ENCODE results near the gene MKNK2.
A peak's percentile ranks its signal among the peaks of the same experiment; 100 is the strongest.

MKNK2 gene

GRCh38 chr19:2021453-2022140, 29.4 kb downstream of the MKNK2 start:
- DNase-seq: no peak

- DNase-seq: no peak
Measured at GRCh38 chr19:2018752-2019151, 32.3 kb downstream of the MKNK2 start.

DNA sequence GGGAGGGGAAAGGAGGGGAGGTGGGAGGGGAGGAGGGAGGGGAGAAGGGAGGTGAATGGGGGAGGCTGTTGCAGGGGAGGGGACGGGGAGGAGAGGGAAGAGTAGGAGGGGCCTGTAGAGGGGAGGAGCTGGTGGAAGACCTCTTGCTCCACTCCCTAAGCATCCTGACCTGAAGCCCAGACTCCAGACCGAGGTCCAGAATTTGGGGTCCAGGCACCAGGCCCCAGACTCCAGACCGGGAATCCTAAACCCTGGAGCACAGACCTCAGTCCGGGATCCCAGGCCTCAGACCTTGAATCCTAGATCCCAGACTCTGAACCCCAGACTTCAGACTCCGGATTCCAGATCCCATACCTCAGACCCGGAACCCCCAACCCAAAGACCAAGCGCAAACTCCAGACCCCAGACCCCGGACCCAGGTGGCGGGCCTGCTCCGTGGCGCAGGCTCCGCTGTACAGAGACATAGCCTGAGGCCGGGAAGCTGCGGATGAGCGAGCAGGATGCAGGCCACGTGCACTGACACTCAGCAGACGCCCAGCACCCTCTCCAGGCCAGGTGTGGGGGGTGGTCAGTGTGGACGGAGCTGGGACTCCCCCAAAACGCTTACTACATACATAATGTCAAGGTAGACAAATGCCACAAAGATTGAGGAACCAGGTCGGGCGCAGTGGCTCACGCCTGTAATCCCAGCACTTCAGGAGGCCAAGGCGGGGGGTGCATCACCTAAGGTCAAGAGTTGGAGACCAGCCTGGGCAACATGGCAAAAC, 34.8 kb downstream of the MKNK2 start:
- DNase-seq: no peak

GRCh38 chr19:2015608-2015950, 35.5 kb downstream of the MKNK2 start, which contains the start of gene BTBD2:
BTBD2 (minus strand) TSS chr19:2015714; CDS start chr19:2015703, 11 bp downstream.
- DNase-seq: peak; percentile 27

DNA sequence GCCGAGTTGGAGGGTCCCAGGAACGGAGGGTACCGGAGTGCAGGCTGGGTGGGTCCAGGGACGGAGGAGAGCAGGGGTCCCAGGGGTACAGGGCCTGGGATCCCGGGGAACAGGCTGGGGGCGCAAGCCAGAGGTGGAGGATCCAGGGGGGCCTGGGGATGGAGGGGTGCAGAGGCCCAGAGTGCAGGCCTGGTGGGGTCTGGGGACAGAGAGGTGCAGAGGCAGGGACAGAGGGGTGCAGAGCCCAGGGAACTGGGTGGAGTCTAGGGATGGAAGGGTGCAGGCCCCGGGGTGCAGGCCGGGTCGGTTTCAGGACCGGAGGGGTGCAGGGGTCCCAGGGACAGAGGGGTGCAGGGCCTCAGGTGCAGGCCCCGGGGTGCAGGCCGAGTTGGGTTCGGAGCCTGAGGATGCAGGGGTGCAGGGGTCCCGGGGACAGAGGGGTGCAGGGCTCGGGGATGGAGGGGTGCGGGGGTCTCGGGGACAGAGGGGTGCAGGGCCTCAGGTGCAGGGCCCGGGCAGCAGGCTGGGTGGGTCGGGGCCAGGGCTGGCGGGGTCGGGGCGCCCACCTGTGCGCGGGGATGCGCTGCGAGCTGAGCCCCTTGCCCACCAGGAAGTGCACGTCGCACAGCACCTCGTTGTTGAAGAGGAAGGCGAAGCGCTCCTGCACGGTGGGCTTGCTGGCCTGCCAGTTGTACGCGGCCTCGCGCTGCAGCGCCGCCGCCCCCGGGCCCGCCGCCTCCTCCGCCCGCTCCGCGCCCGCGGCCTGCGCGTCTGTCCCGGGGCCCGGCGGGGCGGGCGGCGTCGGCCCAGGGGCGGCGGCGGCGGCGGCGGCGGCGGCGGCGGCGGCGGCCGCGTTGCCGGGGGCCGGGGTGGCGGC, 36.1 kb downstream of the MKNK2 start:
- no peak for DNase-seq

DNA sequence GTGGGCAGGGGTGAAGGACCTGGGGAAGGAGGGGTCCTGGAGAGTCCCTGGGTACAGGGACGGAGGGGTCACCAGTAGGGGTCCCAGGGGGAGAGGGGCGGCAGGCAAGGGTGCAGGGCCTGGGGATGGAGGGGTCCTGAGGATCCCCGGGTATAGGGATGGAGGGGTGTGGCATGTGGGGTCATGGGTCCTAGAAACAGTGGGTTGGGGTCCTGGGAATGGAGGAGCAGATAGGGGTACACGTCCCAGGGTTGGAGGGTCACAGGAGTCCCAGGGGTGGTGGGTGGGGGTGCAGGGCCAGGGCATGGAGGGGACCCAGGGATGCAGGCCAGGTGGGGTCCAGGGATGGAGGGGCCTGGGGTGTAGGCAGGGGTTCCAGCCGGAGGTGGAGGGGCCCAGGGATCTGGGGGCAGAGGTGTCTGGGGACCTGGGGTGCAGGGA, 36.9 kb downstream of the MKNK2 start:
- DNase-seq: no peak

DNA sequence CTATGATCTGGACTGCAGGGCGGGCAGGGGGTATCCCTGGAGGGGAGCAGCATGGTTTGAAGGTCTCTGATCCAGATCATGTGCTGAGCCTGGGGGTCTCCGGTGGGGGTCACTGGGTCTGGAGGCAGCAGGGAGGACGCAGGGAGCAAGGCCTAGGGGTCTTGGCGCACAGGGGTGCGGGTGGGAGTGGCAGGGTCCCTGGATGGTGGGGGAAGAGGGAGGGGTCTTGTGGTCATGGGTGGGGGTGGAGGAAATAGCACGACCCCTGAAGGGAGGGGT, 37.4 kb downstream of the MKNK2 start:
- DNase-seq: no peak

GRCh38 chr19:2012941-2013682, 37.9 kb downstream of the MKNK2 start:
- DNase-seq: no peak

GRCh38 chr19:2011169-2011568, 39.9 kb downstream of the MKNK2 start:
- DNase-seq: no peak

- no peak for DNase-seq
Measured at GRCh38 chr19:2010135-2010668, 40.8 kb downstream of the MKNK2 start.

GRCh38 chr19:2003874-2004273, 47.2 kb downstream of the MKNK2 start:
- no peak for DNase-seq

DNA sequence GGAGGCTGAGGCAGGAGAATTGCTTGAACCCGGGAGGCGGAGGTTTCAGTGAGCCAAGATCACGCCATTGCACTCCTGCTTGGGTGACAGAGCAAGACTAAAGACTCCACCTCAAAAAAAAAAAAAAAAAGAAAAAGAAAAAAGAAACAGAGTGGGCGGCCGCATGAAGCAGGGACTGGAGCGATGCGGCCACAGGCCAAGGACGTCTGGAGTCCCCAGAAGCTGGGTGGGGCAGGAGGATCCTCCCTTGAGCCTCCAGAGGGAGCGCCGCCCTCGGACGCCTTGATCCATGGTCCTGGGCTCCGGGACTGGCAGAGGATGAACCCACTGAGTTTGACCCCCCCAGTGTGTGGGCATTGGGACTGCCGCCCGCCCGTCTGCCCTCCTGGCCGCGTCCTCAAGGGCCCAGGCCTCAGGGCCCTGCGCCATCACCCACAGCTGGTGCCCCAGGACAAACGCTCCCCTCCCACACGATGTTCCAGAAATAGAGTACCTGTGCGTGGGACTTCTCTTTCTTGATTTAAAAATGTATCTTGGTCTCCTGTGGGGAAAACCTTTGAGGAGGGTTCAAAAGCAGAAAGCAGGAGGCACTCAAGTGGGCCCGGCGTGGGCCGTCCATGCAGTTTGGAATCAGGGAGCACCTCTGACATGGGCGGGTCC, 51.1 kb downstream of the MKNK2 start:
- DNase-seq: no peak

- DNase-seq: no peak
Measured at GRCh38 chr19:1998712-1999708, 52.0 kb downstream of the MKNK2 start.

DNA sequence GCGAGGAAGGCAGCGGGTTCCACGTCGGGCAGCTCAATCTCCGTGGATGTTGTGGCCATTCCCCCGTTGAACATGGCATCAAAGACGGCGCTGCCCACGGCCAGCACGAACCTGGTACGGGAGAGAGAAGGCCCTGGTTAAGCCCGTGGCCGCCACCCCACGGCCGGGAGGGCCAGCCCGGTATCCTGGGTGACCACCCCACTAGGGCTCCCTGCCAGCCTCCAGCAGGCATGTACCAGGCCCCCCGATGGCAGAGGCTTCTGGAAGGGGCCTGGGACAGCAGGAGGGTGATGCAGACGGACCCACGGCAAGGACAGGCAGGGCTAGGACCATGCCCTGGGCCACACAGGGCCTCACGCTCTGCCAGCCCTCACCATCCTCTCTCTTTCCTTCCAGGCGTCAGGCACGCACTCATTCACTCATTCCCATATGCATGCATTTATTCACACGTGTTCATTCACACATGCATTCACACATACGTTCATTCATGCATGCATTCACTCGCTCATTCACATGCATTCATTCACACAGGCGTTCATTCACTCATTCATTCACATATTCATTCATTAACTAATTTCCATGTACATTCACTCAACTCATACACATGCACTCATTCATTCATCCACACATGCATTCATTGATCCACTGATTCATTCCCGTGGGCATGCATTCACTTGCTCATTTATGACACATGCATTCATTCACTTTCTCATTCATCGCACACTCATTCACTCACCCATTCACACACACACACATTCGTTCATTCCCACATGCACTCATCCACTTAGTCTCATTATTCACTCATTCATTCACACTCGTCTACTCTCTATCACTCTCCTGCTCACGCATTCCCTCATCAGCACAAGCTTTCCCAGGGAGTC, 53.5 kb downstream of the MKNK2 start:
- no peak for DNase-seq

DNA sequence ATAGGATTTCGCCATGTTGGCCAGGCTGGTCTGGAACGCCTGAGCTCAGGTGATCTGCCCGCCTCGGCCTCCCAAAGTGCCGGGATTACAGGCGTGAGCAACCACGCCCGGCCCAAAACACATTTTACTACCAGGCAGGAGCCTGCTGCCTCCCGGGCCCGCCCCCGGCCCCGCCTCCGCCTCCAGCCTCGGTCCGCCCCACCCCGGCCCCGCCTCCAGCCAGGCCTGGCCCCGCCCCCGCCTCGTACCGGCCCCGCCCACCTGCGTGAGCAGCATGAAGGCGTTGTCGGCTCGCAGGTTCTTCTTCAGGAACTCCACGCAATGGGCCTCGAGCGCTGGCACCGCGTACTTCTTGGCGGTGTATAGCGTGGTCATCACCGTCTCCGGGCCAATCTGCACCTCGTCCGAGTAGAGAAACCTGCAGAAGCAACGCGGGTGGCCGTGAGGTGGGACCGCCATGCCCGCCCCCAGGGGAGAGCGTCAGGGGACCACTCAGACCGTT, 58.2 kb downstream of the MKNK2 start:
- DNase-seq: peak; percentile 10

DNA sequence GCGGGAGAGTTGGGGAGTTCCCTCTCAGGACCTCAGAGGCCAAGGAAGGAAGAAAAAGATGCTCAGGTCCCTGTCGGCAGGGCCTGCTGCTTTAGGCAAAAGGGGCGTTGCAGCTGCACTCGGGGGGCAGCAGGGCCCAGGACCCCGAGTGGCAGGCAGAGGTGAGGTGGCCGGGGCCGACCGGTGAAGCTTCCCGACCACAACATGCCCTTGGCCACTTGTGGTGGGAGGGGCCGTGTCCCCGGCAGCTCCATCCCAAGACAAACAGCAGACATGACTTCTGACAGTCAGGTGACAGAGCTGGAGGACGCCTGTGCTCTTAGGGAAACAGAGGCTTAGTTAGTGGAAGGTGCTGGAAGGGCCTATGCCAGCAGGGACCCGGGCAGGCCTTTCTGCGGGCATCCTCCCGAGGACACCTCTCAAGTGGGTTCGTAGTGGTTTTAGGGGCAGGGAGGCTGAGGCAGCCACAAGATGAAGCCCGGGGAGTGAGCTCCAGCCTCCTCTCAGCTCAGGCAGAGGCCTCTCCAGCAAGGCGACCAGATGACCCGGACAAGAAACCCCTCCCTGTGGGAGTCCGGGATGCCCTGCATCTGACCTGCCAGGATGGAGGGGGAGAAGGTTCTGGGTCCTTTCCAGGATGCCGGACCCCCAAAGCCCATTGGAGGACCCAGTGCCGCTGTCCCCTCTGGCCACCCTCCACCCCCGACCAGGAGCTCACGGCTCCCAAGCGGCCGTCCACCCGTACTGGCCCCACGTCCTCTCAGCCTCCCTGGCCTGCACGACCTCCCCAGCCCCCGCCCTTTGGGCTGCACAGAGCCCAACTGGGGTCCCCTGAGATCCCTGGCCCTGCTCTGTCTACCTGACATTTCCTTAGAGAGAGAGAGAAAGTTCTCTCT, 59.8 kb downstream of the MKNK2 start:
- no peak for DNase-seq

DNA sequence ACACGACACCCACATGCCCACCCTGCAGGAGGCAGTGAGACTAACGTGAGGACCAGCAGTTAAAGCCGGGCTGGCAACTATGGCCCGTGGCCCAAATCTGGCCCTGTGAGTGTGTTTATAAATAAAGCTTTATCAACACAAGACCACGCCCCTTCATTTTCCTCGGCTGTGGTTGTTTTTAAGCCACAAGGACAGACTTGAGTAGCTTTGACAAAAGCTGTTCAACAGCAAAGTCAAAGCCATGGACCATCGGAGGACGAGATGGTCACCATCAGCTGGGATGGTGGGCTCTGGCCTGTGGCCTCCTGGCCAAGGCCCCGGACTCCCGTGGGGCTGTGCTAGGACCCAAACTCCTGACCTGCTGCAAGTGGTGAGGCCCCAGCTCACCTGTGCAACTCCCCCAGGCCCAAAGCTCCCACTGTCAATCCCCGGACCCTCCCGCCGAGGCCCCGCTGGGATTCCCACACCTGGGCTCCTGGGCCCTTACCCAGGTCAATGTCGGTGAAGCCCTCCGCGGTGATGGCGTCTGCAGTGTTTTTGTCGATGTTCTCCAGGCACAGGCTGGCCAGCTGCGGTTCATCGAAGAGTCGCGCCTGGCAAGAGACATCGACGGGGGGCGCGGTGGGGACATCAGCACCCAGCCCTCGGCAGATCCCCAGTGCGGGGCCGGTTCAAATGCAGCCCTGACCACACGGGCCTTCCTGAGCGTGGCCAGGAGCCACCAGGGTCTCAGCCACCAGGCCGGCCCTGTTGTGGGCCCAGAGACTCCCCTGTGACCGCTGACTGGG, 60.6 kb downstream of the MKNK2 start:
- no peak for DNase-seq

All from effector CD8-positive, alpha-beta T cell (primary cell).